HG03280 (cell line): ENCODE data around the gene ANO1.

Experiments
- ATAC-seq: cut with Tn5 transposase; IDR thresholded peaks from one replicate; pipeline ENCODE4 v1.9.1; 2021; ENCODE audit warnings: mild to moderate bottlenecking, moderate library complexity; ENCODE audit not compliant: unreplicated experiment

Gene ANO1

DNA sequence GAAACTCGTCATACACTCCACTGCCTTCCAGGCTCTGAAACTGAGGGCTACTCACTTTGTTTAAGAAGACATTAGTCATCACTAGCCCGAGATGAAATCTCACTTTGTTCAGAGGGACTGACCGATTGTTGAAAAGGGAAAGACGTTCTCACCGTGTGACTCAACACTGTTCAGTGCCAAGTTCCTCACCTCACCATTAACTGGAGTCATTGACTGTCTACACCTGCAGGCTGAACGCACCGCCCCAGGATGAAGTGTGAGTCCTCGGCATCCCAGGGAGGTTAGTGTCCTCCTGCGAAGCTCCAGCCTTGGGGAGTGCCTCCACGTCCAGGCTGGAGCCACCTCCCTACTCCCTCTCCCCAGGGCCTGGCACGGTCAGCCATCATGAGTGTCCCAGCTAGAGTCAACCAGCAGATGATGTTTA is 155.4 kb downstream of the ANO1 start:
- no peak for ATAC-seq

DNA sequence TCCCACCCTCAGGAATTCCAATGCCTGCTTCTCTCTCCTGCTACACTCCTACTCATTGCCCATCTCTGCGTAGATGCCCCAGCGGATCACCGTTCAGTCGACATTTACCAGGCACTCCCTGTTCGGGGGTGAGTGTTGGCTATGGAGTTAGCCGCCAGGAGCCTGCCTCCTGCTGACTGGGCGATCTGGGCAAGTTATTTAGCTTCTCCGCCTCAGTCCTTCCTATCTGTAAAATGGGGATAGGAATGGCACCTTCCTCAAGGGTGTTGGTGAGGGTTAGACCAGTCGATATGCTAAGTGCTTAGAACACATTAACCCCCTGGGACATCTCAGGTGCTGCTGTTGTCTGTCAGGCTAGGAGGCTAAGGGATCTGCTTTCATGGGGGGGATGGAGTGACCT is 155.8 kb downstream of the ANO1 start:
- ATAC-seq, result no peak
